K562 (cell line): ENCODE data around the gene LYRM1. TPM values are rescaled to one million over a fixed set of nuclear protein-coding genes. Genes with fewer than 3 reads are reported as not detected.
A peak's percentile ranks its signal among the peaks of the same experiment; 100 is the strongest.

Experiments
- CREM ChIP-seq: IDR thresholded peaks from 2 replicates; pipeline ENCODE4 v1.6.1; 2014; ENCODE audit warnings: antibody characterized with exemption, low read depth
- MXI1 ChIP-seq: IDR thresholded peaks from 2 replicates; pipeline ENCODE4 v1.6.1; 2011; ENCODE audit warnings: low read depth, mild to moderate bottlenecking, improper control_type of control experiment, low read length
- RERE ChIP-seq: sonication (generic); formaldehyde crosslinking; IDR thresholded peaks from 2 replicates; pipeline ENCODE4 v1.8.0; 2023; ENCODE audit warnings: missing genetic modification reagents, mild to moderate bottlenecking, borderline replicate concordance
- SRSF3 ChIP-seq: fragments of 200-400 bp; formaldehyde crosslinking; IDR thresholded peaks from 2 replicates; pipeline ENCODE4 v1.6.1; 2016; ENCODE audit warnings: mild to moderate bottlenecking, low read length, moderate library complexity; ENCODE audit not compliant: insufficient read depth
- TBP ChIP-seq: optimal IDR thresholded peaks from 2 replicates; pipeline ENCODE3; 2011; ENCODE audit warnings: low read depth, low read length, improper control_type of control experiment
- TEAD1 ChIP-seq, 2 experiments: fragments of 450-650 bp in 1 of 2; sonication (generic) in 1 of 2; formaldehyde crosslinking; IDR thresholded peaks; 2 replicates each; pipeline versions ENCODE4 v1.4.0 to v1.8.0; 2020 to 2022; ENCODE audit warnings: mild to moderate bottlenecking in 2 of 2, missing genetic modification reagents in 1 of 2
- TFAP4 ChIP-seq: sonication (generic); formaldehyde crosslinking; IDR thresholded peaks from 2 replicates; pipeline ENCODE4 v1.8.0; 2022; ENCODE audit warnings: missing genetic modification reagents, mild to moderate bottlenecking, moderate library complexity, borderline replicate concordance
- ZBTB40 ChIP-seq, 2 experiments: fragments of 450-650 bp in 1 of 2; sonication (generic) in 1 of 2; formaldehyde crosslinking in 1 of 2; IDR thresholded peaks; 2 replicates each; pipeline versions ENCODE4 v1.7.1 to v1.9.0; 2016 to 2022; ENCODE audit warnings: inconsistent platforms in 1 of 2, mild to moderate bottlenecking in 1 of 2, missing genetic modification reagents in 1 of 2
- ZNF174 ChIP-seq: fragments of 250-450 bp; sonication (Bioruptor Pico); IDR thresholded peaks from 2 replicates; pipeline ENCODE4 v1.4.0; 2020; ENCODE audit warnings: mild to moderate bottlenecking
- ZNF644 ChIP-seq: fragments of 200-800 bp; sonication (Bioruptor generic); IDR thresholded peaks from 2 replicates; pipeline ENCODE4 v1.6.1; 2016; ENCODE audit warnings: low read depth, missing genetic modification characterization, missing compliant biosample characterization
- polyA plus RNA-seq, 8 experiments: library from polyadenylated mRNA; depleted of rRNA in 4 of 8; stranded (reverse) in 5 of 8; unstranded in 3 of 8; fragments of >200 nt; fragmentation: Nextera tagmentation in 2 of 8; fragmentation: Illumina TruSeq in 1 of 8; extraction: Ambion mirVana in 2 of 8; extraction: Trizol in 1 of 8; gene quantifications; 2 replicates each; pipeline versions ENCODE4 v1.2.1 to v1.2.3, GENCODE V29; 2011 to 2014; ENCODE audit warnings: inconsistent platforms in 1 of 8, missing spikeins in 1 of 8
- total RNA-seq, 7 experiments: library from RNA; depleted of rRNA in 6 of 7; stranded (reverse); fragments of >200 nt in 6 of 7; fragmentation: Illumina TruSeq in 2 of 7; extraction: Trizol in 2 of 7; gene quantifications; 2 replicates each; pipeline versions ENCODE4 v1.2.1 to v1.2.3, GENCODE V29; 2011 to 2021; ENCODE audit warnings: low replicate concordance in 1 of 7

The LYRM1 gene
- total and polyA plus RNA-seq, 9 of the 15 experiments (the other 6 are each of a cell fraction or from before 2014, with no cell fraction given): 17.5 to 44.1 (median 32.7) TPM

- no peak for TF ChIP-seq ZBTB40 (IDR thresholded peaks at IDR 0.05)
- no peak for TF ChIP-seq ZBTB40 (CRISPR knock-in tag; IDR thresholded peaks at IDR 0.05)
- TF ChIP-seq MXI1: no peak
- no peak for TF ChIP-seq RERE (CRISPR knock-in tag)
- 0 out of 2 replicates have a peak, but pooled peaks have one; percentile 2 for TF ChIP-seq CREM
- no peak for TF ChIP-seq SRSF3
- TF ChIP-seq ZNF174 (CRISPR knock-in tag): no peak
- TF ChIP-seq TEAD1 (CRISPR knock-in tag; IDR thresholded peaks at IDR 0.05): no peak
- no peak for TF ChIP-seq ZNF644 (tag)
- TF ChIP-seq TBP: peak; percentile 72
- peak; percentile 45; the same call in 1 of the 2 replicates for TF ChIP-seq TFAP4 (CRISPR knock-in tag)
These were observed 1.0 kb downstream of the LYRM1 start (continued) for GRCh38 chr16:20901436-20902112.
